OCI-LY7 (cell line): ENCODE results near the gene VSX2. TPM values are rescaled to one million over a fixed set of nuclear protein-coding genes. Genes with fewer than 3 reads are reported as not detected.

Experiments used
- BruUV-seq: library from RNA; stranded (reverse); fragments of 400-500 nt; replicated peaks from 2 replicates; lab custom pipeline; 2021; lab: Mats Ljungman, UMichigan
- CTCF ChIA-PET: fragments of 300-600 bp; sonication (Branson Sonifier 250); formaldehyde crosslinking; loops from one replicate; lab custom pipeline; 2022; ENCODE audit warnings: antibody characterized with exemption; ENCODE audit not compliant: unreplicated experiment; lab: Charles Lee
- POLR2A ChIA-PET: fragments of 300-600 bp; sonication (Branson Sonifier 250); formaldehyde crosslinking; loops from one replicate; lab custom pipeline; 2022; ENCODE audit warnings: antibody characterized with exemption; lab: Charles Lee
- DNase-seq: peaks from one replicate; pipeline ENCODE4 v3.0.0-alpha.2; 2015; ENCODE audit warnings: low spot score
- H2AFZ ChIP-seq: fragments of 200-600 bp; sonication (generic), shearing (Covaris generic); 2 replicates; pipeline ENCODE4 v1.6.1; 2014; ENCODE audit warnings: mild to moderate bottlenecking, antibody characterized with exemption, low read length, moderate library complexity
- H3K27ac ChIP-seq: fragments of 200-600 bp; sonication (generic); 2 replicates; pipeline ENCODE4 v1.5.1; 2014; ENCODE audit warnings: mixed run types, low read depth, mild to moderate bottlenecking, moderate library complexity, low read length, inconsistent platforms; ENCODE audit not compliant: poor library complexity, severe bottlenecking
- H3K36me3 ChIP-seq: fragments of 200-600 bp; sonication (generic); 2 replicates; pipeline ENCODE4 v1.6.1; 2014; ENCODE audit warnings: mild to moderate bottlenecking, antibody characterized with exemption, low read length, moderate library complexity, mixed read lengths; ENCODE audit not compliant: insufficient read depth
- H3K4me1 ChIP-seq: fragments of 200-600 bp; sonication (generic); 2 replicates; pipeline ENCODE4 v1.5.1; 2014; ENCODE audit warnings: mild to moderate bottlenecking, low read length; ENCODE audit not compliant: insufficient read depth, poor library complexity, severe bottlenecking
- H3K4me2 ChIP-seq: fragments of 200-600 bp; sonication (generic); 2 replicates; pipeline ENCODE4 v1.6.1; 2014; ENCODE audit warnings: mild to moderate bottlenecking, low read length
- H3K4me3 ChIP-seq: fragments of 200-600 bp; sonication (generic); 2 replicates; pipeline ENCODE4 v1.5.1; 2014; ENCODE audit warnings: mild to moderate bottlenecking, low read depth, low read length; ENCODE audit not compliant: poor library complexity, severe bottlenecking
- H3K79me2 ChIP-seq: fragments of 200-600 bp; sonication (generic); 2 replicates; pipeline ENCODE4 v1.6.1; 2016; ENCODE audit warnings: low read depth, mild to moderate bottlenecking, low read length, moderate library complexity, mixed read lengths; ENCODE audit not compliant: insufficient read depth
- H3K9me2 ChIP-seq: fragments of 200-600 bp; sonication (generic); 2 replicates; pipeline ENCODE4 v1.6.1; 2016; ENCODE audit warnings: mild to moderate bottlenecking, low read length, mixed read lengths; ENCODE audit not compliant: insufficient read depth
- H3K9me3 ChIP-seq: fragments of 200-600 bp; sonication (generic); 2 replicates; pipeline ENCODE4 v1.6.1; 2014; ENCODE audit warnings: mild to moderate bottlenecking, mixed run types, low read length, mixed read lengths
- H4K20me1 ChIP-seq: fragments of 200-600 bp; sonication (generic); 2 replicates; pipeline ENCODE4 v1.6.1; 2014; ENCODE audit warnings: mild to moderate bottlenecking, antibody characterized with exemption, low read length, moderate library complexity, mixed read lengths; ENCODE audit not compliant: insufficient read depth
- CTCF ChIP-seq: fragments of 200-600 bp; sonication (generic); conservative IDR thresholded peaks from 2 replicates; pipeline ENCODE4 v1.5.1; 2014; ENCODE audit warnings: mild to moderate bottlenecking, antibody characterized with exemption, low read length, moderate library complexity, mixed read lengths
- EZH2phosphoT487 ChIP-seq: fragments of 200-600 bp; sonication (generic); IDR thresholded peaks from 2 replicates; pipeline ENCODE4 v1.6.1; 2018; ENCODE audit warnings: low read depth, borderline replicate concordance, mild to moderate bottlenecking, mixed run types, antibody characterized with exemption, low read length, moderate library complexity, mixed read lengths
- intact Hi-C: fragments of 100-400 bp; cut with micrococcal nuclease; formaldehyde crosslinking; loops from one replicate; pipeline ENCODE4 v1.10.0; 2022; ENCODE audit not compliant: unreplicated experiment
- total RNA-seq, 2 experiments: library from RNA; depleted of rRNA in 1 of 2; stranded (reverse); fragments of >200 nt in 1 of 2; shearing (Covaris generic) in 1 of 2; gene quantifications; 2 replicates each; pipeline ENCODE4 v1.2.3, GENCODE V29; 2014 to 2022

VSX2 gene
- total RNA-seq, 2 experiments from 2014 or later = not detected

GRCh38 chr14:74301594-74302151 lies 62.4 kb downstream of the VSX2 start:
- Histone ChIP-seq H3K4me2 (peak overlapping the region; percentile 81), H3K9me2 (no peaks in the 10 kb centered on the region), H3K79me2 (peaks cover 23% of the 10 kb centered on the region; the same call in 1 of the 2 replicates), H3K4me3 (peak overlapping the region; percentile 86), H3K4me1 (peaks cover 16% of the 10 kb centered on the region), H4K20me1 (no peaks in the 10 kb centered on the region), H2AFZ (peak overlapping the region; percentile 98; the same call in 1 of the 2 replicates), H3K9me3 (no peaks in the 10 kb centered on the region), H3K27ac (peak overlapping the region; percentile 66), H3K36me3 (peaks cover 25% of the 10 kb centered on the region; the same call in 1 of the 2 replicates)
- intact Hi-C loops = loop anchor here (2.0 kb wide), 1 partner anchor 99 kb away; no protein-coding TSS in a partner anchor
- DNase-seq = no peak
- BruUV-seq = no TSS peak
- ChIA-PET POLR2A (no interaction called here), CTCF (no interaction called here)
- TF ChIP-seq EZH2phosphoT487 (no peak), CTCF (no peak)

- Histone ChIP-seq H3K9me3 (no peaks in the 10 kb centered on the region), H3K79me2 (peaks cover 23% of the 10 kb centered on the region; the same call in 1 of the 2 replicates), H3K4me1 (peaks cover 16% of the 10 kb centered on the region), H3K36me3 (peaks cover 20% of the 10 kb centered on the region; the same call in 1 of the 2 replicates), H3K4me3 (peak overlapping the region; percentile 86), H3K27ac (peak overlapping the region; percentile 66), H3K4me2 (peak overlapping the region; percentile 81), H2AFZ (peak overlapping the region; percentile 98), H4K20me1 (no peaks in the 10 kb centered on the region), H3K9me2 (no peaks in the 10 kb centered on the region)
- ChIA-PET POLR2A (interaction anchor here (0.5 kb wide), 1 partner anchor 33 kb away, joined by 4 read pairs; no protein-coding TSS in a partner anchor), CTCF (no interaction called here)
- intact Hi-C loops = loop anchor here (2.0 kb wide), 1 partner anchor 99 kb away; no protein-coding TSS in a partner anchor
- TSS peak; percentile 74 for BruUV-seq
- peak; percentile 75 for DNase-seq
- TF ChIP-seq EZH2phosphoT487 (no peak), CTCF (peak; percentile 79)
Observed at GRCh38 chr14:74302152-74302628, 62.9 kb downstream of the VSX2 start.
